ENCODE measurements around the gene PPFIA3. TPM values are rescaled to one million over a fixed set of nuclear protein-coding genes. Genes with fewer than 3 reads are reported as not detected.
A peak's percentile ranks its signal among the peaks of the same experiment; 100 is the strongest.

The PPFIA3 gene
- total RNA-seq, 1 experiment from 2014 or later: 33.6 TPM

- Histone ChIP-seq H3K27me3 (replicated peaks; ENCODE audit: insufficient read depth, low read depth, low read length, poor library complexity) (no peaks in the 10 kb centered on the region), H3K4me1 (ENCODE audit: insufficient read depth, low read length, poor library complexity, severe bottlenecking) (peaks cover 6% of the 10 kb centered on the region), H3K36me3 (ENCODE audit: insufficient read depth, low read length, poor library complexity, severe bottlenecking) (peaks cover 44% of the 10 kb centered on the region), H3K27ac (ENCODE audit: low read depth, low read length, poor library complexity, severe bottlenecking) (peak overlapping the region; percentile 41), H3K4me3 (ENCODE audit: low read depth, low read length, poor library complexity, severe bottlenecking) (no peak overlapping the region), H3K9me3 (ENCODE audit: low read depth, low read length, poor library complexity, severe bottlenecking) (no peaks in the 10 kb centered on the region)
- BruUV-seq (replicated peaks): no TSS peak
- no peak for TF ChIP-seq EZH2 (IDR thresholded peaks at IDR 0.05; ENCODE audit: borderline replicate concordance, low read depth, low read length, poor library complexity, severe bottlenecking)
- TF ChIP-seq CTCF (conservative IDR thresholded peaks at IDR 0.05; ENCODE audit: low read depth, low read length): no peak
- CTCF ChIA-PET: interaction anchor here (0.8 to 1.0 kb wide), 2 partner anchors 13 to 17 kb away, joined by 4 to 12 read pairs; no protein-coding TSS in a partner anchor
- POLR2A ChIA-PET (ENCODE audit: low non-redundant PET): no interaction called here
- intact Hi-C loops (cut with micrococcal nuclease; ENCODE audit: unreplicated experiment): loop anchor here (5.0 kb wide), 1 partner anchor 102 kb away; no protein-coding TSS in a partner anchor
- no peak for DNase-seq (ENCODE audit: low spot score)
These were observed 8.8 kb upstream of the PPFIA3 start for GRCh38 chr19:49110567-49110966.

GRCh38 chr19:49111218-49111998, 7.9 kb upstream of the PPFIA3 start:
- intact Hi-C loops (cut with micrococcal nuclease; ENCODE audit: unreplicated experiment): loop anchor here (5.0 kb wide), 1 partner anchor 101 kb away; no protein-coding TSS in a partner anchor
- Histone ChIP-seq H3K27me3 (replicated peaks; ENCODE audit: insufficient read depth, low read depth, low read length, poor library complexity) (no peaks in the 10 kb centered on the region), H3K4me3 (ENCODE audit: low read depth, low read length, poor library complexity, severe bottlenecking) (no peak overlapping the region), H3K27ac (ENCODE audit: low read depth, low read length, poor library complexity, severe bottlenecking) (peak overlapping the region; percentile 41), H3K4me1 (ENCODE audit: insufficient read depth, low read length, poor library complexity, severe bottlenecking) (peaks cover 6% of the 10 kb centered on the region), H3K36me3 (ENCODE audit: insufficient read depth, low read length, poor library complexity, severe bottlenecking) (peaks cover 36% of the 10 kb centered on the region), H3K9me3 (ENCODE audit: low read depth, low read length, poor library complexity, severe bottlenecking) (no peaks in the 10 kb centered on the region)
- no peak for DNase-seq (ENCODE audit: low spot score)
- BruUV-seq (replicated peaks): no TSS peak
- ChIA-PET CTCF (interaction anchor here (0.6 to 1.0 kb wide), 4 partner anchors 14 to 16 kb away, joined by 3 to 12 read pairs (median 5); no protein-coding TSS in a partner anchor), POLR2A (ENCODE audit: low non-redundant PET) (no interaction called here)
- TF ChIP-seq CTCF (conservative IDR thresholded peaks at IDR 0.05; ENCODE audit: low read depth, low read length): no peak
- no peak for TF ChIP-seq EZH2 (IDR thresholded peaks at IDR 0.05; ENCODE audit: borderline replicate concordance, low read depth, low read length, poor library complexity, severe bottlenecking)

- intact Hi-C loops (cut with micrococcal nuclease; ENCODE audit: unreplicated experiment): loop anchor here (5.0 kb wide), 1 partner anchor 98 kb away; no protein-coding TSS in a partner anchor
- H3K4me3 ChIP-seq (ENCODE audit: low read depth, low read length, poor library complexity, severe bottlenecking): peak within 1 kb of the TSS; percentile 78
- no TSS peak for BruUV-seq (replicated peaks)
- H3K9me3 ChIP-seq (ENCODE audit: low read depth, low read length, poor library complexity, severe bottlenecking): no peaks in the 10 kb centered on the region
- peak; percentile 84 for DNase-seq (ENCODE audit: low spot score)
- H3K4me1 ChIP-seq (ENCODE audit: insufficient read depth, low read length, poor library complexity, severe bottlenecking): peaks cover 13% of the 10 kb centered on the region
- ChIA-PET POLR2A (ENCODE audit: low non-redundant PET) (no interaction called here), CTCF (interaction anchor here (0.6 to 2.7 kb wide), 7 partner anchors 7 to 326 kb away, joined by 3 to 16 read pairs (median 4); no protein-coding TSS in a partner anchor)
- peak within 1 kb of the TSS; percentile 85 for H3K27ac ChIP-seq (ENCODE audit: low read depth, low read length, poor library complexity, severe bottlenecking)
- H3K27me3 ChIP-seq (replicated peaks; ENCODE audit: insufficient read depth, low read depth, low read length, poor library complexity): no peaks in the 10 kb centered on the region
- peaks cover 10% of the 10 kb centered on the region for H3K36me3 ChIP-seq (ENCODE audit: insufficient read depth, low read length, poor library complexity, severe bottlenecking)
- peak; percentile 32; the same call in 1 of the 2 replicates for TF ChIP-seq CTCF (conservative IDR thresholded peaks at IDR 0.05; ENCODE audit: low read depth, low read length)
- TF ChIP-seq EZH2 (IDR thresholded peaks at IDR 0.05; ENCODE audit: borderline replicate concordance, low read depth, low read length, poor library complexity, severe bottlenecking): no peak
These were observed 5.3 kb upstream of the PPFIA3 start, which contains the start of gene LIN7B for GRCh38 chr19:49113762-49114629. Gene LIN7B (plus strand): TSS chr19:49114370. CDS start chr19:49114405, 35 bp downstream.
